Measurements from ENCODE around the gene NMRAL1. TPM values are rescaled to one million over a fixed set of nuclear protein-coding genes. Genes with fewer than 3 reads are reported as not detected.

The NMRAL1 gene
- total and polyA plus RNA-seq, 10 of the 15 experiments (the other 5 are each of a cell fraction or from before 2014, with no cell fraction given) = 4.8 to 102 (median 62.5) TPM

DNA sequence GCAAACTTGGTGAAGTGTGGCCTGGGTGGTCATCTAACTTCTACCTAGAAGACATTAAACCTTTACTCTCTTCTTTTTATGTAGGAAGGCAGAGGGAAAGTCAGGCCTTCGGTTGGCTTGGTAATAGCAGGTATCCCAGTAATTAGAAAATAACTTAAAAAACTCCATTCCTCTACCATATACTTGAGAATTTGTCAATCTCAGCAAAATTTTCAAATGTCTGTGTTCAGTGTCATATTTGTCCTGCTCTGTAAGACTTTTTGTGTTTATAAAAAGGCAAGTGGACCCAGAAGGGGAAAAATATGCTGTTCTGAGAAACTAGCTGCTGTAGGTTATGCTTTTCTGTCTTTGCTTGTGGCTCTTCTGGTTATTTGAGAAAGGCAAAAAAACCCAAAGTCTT, 7.5 kb upstream of the NMRAL1 start (continued):
- TF ChIP-seq, protein P1, sequence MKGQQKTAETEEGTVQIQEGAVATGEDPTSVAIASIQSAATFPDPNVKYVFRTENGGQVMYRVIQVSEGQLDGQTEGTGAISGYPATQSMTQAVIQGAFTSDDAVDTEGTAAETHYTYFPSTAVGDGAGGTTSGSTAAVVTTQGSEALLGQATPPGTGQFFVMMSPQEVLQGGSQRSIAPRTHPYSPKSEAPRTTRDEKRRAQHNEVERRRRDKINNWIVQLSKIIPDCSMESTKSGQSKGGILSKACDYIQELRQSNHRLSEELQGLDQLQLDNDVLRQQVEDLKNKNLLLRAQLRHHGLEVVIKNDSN (IDR thresholded peaks at IDR 0.05; ENCODE audit: borderline replicate concordance, extremely low read length, insufficient read depth, low read depth, low read length) = no peak
- TF ChIP-seq SMAD1 (IDR thresholded peaks at IDR 0.05; ENCODE audit: low read depth, partially characterized antibody) (no peak), SMARCA5 (IDR thresholded peaks at IDR 0.05) (no peak), SREBF2 (IDR thresholded peaks at IDR 0.05; ENCODE audit: low read length) (no peak), TCF3 (IDR thresholded peaks at IDR 0.05; ENCODE audit: borderline replicate concordance, insufficient read depth, low read depth, low read length) (no peak), POLR2AphosphoS2 (IDR thresholded peaks at IDR 0.05; ENCODE audit: low read depth, low read length) (no peak), ZNF384 (IDR thresholded peaks at IDR 0.05; ENCODE audit: borderline replicate concordance, low read depth, low read length) (no peak)
- TF ChIP-seq, protein P2, sequence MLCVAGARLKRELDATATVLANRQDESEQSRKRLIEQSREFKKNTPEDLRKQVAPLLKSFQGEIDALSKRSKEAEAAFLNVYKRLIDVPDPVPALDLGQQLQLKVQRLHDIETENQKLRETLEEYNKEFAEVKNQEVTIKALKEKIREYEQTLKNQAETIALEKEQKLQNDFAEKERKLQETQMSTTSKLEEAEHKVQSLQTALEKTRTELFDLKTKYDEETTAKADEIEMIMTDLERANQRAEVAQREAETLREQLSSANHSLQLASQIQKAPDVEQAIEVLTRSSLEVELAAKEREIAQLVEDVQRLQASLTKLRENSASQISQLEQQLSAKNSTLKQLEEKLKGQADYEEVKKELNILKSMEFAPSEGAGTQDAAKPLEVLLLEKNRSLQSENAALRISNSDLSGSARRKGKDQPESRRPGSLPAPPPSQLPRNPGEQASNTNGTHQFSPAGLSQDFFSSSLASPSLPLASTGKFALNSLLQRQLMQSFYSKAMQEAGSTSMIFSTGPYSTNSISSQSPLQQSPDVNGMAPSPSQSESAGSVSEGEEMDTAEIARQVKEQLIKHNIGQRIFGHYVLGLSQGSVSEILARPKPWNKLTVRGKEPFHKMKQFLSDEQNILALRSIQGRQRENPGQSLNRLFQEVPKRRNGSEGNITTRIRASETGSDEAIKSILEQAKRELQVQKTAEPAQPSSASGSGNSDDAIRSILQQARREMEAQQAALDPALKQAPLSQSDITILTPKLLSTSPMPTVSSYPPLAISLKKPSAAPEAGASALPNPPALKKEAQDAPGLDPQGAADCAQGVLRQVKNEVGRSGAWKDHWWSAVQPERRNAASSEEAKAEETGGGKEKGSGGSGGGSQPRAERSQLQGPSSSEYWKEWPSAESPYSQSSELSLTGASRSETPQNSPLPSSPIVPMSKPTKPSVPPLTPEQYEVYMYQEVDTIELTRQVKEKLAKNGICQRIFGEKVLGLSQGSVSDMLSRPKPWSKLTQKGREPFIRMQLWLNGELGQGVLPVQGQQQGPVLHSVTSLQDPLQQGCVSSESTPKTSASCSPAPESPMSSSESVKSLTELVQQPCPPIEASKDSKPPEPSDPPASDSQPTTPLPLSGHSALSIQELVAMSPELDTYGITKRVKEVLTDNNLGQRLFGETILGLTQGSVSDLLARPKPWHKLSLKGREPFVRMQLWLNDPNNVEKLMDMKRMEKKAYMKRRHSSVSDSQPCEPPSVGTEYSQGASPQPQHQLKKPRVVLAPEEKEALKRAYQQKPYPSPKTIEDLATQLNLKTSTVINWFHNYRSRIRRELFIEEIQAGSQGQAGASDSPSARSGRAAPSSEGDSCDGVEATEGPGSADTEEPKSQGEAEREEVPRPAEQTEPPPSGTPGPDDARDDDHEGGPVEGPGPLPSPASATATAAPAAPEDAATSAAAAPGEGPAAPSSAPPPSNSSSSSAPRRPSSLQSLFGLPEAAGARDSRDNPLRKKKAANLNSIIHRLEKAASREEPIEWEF (IDR thresholded peaks at IDR 0.05; ENCODE audit: insufficient replicate concordance, low read depth, low read length) = no peak
- TF ChIP-seq, protein P3, sequence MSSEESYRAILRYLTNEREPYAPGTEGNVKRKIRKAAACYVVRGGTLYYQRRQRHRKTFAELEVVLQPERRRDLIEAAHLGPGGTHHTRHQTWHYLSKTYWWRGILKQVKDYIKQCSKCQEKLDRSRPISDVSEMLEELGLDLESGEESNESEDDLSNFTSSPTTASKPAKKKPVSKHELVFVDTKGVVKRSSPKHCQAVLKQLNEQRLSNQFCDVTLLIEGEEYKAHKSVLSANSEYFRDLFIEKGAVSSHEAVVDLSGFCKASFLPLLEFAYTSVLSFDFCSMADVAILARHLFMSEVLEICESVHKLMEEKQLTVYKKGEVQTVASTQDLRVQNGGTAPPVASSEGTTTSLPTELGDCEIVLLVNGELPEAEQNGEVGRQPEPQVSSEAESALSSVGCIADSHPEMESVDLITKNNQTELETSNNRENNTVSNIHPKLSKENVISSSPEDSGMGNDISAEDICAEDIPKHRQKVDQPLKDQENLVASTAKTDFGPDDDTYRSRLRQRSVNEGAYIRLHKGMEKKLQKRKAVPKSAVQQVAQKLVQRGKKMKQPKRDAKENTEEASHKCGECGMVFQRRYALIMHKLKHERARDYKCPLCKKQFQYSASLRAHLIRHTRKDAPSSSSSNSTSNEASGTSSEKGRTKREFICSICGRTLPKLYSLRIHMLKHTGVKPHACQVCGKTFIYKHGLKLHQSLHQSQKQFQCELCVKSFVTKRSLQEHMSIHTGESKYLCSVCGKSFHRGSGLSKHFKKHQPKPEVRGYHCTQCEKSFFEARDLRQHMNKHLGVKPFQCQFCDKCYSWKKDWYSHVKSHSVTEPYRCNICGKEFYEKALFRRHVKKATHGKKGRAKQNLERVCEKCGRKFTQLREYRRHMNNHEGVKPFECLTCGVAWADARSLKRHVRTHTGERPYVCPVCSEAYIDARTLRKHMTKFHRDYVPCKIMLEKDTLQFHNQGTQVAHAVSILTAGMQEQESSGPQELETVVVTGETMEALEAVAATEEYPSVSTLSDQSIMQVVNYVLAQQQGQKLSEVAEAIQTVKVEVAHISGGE (CRISPR knock-in tag; IDR thresholded peaks at IDR 0.05) = no peak
- TF ChIP-seq, protein P4, sequence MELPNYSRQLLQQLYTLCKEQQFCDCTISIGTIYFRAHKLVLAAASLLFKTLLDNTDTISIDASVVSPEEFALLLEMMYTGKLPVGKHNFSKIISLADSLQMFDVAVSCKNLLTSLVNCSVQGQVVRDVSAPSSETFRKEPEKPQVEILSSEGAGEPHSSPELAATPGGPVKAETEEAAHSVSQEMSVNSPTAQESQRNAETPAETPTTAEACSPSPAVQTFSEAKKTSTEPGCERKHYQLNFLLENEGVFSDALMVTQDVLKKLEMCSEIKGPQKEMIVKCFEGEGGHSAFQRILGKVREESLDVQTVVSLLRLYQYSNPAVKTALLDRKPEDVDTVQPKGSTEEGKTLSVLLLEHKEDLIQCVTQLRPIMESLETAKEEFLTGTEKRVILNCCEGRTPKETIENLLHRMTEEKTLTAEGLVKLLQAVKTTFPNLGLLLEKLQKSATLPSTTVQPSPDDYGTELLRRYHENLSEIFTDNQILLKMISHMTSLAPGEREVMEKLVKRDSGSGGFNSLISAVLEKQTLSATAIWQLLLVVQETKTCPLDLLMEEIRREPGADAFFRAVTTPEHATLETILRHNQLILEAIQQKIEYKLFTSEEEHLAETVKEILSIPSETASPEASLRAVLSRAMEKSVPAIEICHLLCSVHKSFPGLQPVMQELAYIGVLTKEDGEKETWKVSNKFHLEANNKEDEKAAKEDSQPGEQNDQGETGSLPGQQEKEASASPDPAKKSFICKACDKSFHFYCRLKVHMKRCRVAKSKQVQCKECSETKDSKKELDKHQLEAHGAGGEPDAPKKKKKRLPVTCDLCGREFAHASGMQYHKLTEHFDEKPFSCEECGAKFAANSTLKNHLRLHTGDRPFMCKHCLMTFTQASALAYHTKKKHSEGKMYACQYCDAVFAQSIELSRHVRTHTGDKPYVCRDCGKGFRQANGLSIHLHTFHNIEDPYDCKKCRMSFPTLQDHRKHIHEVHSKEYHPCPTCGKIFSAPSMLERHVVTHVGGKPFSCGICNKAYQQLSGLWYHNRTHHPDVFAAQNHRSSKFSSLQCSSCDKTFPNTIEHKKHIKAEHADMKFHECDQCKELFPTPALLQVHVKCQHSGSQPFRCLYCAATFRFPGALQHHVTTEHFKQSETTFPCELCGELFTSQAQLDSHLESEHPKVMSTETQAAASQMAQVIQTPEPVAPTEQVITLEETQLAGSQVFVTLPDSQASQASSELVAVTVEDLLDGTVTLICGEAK (IDR thresholded peaks at IDR 0.05; ENCODE audit: borderline replicate concordance) = no peak
- TF ChIP-seq, protein P5, sequence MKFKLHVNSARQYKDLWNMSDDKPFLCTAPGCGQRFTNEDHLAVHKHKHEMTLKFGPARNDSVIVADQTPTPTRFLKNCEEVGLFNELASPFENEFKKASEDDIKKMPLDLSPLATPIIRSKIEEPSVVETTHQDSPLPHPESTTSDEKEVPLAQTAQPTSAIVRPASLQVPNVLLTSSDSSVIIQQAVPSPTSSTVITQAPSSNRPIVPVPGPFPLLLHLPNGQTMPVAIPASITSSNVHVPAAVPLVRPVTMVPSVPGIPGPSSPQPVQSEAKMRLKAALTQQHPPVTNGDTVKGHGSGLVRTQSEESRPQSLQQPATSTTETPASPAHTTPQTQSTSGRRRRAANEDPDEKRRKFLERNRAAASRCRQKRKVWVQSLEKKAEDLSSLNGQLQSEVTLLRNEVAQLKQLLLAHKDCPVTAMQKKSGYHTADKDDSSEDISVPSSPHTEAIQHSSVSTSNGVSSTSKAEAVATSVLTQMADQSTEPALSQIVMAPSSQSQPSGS (IDR thresholded peaks at IDR 0.05; ENCODE audit: low read length) = no peak
- TF ChIP-seq, protein P6, sequence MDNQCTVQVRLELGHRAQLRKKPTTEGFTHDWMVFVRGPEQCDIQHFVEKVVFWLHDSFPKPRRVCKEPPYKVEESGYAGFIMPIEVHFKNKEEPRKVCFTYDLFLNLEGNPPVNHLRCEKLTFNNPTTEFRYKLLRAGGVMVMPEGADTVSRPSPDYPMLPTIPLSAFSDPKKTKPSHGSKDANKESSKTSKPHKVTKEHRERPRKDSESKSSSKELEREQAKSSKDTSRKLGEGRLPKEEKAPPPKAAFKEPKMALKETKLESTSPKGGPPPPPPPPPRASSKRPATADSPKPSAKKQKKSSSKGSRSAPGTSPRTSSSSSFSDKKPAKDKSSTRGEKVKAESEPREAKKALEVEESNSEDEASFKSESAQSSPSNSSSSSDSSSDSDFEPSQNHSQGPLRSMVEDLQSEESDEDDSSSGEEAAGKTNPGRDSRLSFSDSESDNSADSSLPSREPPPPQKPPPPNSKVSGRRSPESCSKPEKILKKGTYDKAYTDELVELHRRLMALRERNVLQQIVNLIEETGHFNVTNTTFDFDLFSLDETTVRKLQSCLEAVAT (IDR thresholded peaks at IDR 0.05) = no peak

Measured in GM12878 (cell line).